MM.1S (cell line): ENCODE data around the gene CFAP68.

Experiments
- DNase-seq: peaks from one replicate; pipeline ENCODE4 v3.0.0-alpha.2; 2015
- H2AFZ ChIP-seq: fragments of 300-600 bp; sonication (generic); 2 replicates; pipeline ENCODE4 v1.6.0; 2016; ENCODE audit warnings: antibody characterized with exemption, low read length
- H3F3A ChIP-seq: fragments of 300-600 bp; sonication (generic); 2 replicates; pipeline ENCODE4 v1.6.1; 2016; ENCODE audit warnings: mild to moderate bottlenecking, antibody characterized with exemption, low read length, moderate library complexity, mixed read lengths; ENCODE audit not compliant: insufficient read depth
- H3K27ac ChIP-seq: fragments of 300-600 bp; sonication (generic); 2 replicates; pipeline ENCODE4 v1.5.1; 2016; ENCODE audit warnings: mild to moderate bottlenecking, low read length
- H3K27me3 ChIP-seq: fragments of 300-600 bp; sonication (generic); replicated peaks from 2 replicates; pipeline ENCODE4 v1.6.0; 2016; ENCODE audit warnings: low read length; ENCODE audit not compliant: insufficient read depth
- H3K36me3 ChIP-seq: fragments of 300-600 bp; sonication (generic); replicated peaks from 2 replicates; pipeline ENCODE4 v1.6.1; 2016; ENCODE audit warnings: mild to moderate bottlenecking, low read length, mixed read lengths; ENCODE audit not compliant: insufficient read depth
- H3K4me1 ChIP-seq: fragments of 300-600 bp; sonication (generic); 2 replicates; pipeline ENCODE4 v1.6.1; 2016; ENCODE audit warnings: low read length, mixed read lengths
- H3K4me2 ChIP-seq: fragments of 300-600 bp; sonication (generic); 2 replicates; pipeline ENCODE4 v1.6.0; 2016; ENCODE audit warnings: low read depth, low read length
- H3K4me3 ChIP-seq: fragments of 300-600 bp; sonication (generic); 2 replicates; pipeline ENCODE4 v1.5.1; 2016; ENCODE audit warnings: low read length, mixed read lengths
- H3K79me2 ChIP-seq: fragments of 300-600 bp; sonication (generic); 2 replicates; pipeline ENCODE4 v1.6.1; 2016; ENCODE audit warnings: mixed run types, low read length, mixed read lengths
- H3K9ac ChIP-seq: fragments of 300-600 bp; sonication (generic); 2 replicates; pipeline ENCODE4 v1.6.1; 2016; ENCODE audit warnings: low read length, mixed read lengths
- H3K9me2 ChIP-seq: fragments of 300-600 bp; sonication (generic); replicated peaks from 2 replicates; pipeline ENCODE4 v1.6.1; 2016; ENCODE audit warnings: mild to moderate bottlenecking, low read length, mixed read lengths; ENCODE audit not compliant: insufficient read depth
- H3K9me3 ChIP-seq: fragments of 300-600 bp; sonication (generic); replicated peaks from 2 replicates; pipeline ENCODE4 v1.6.1; 2016; ENCODE audit warnings: mild to moderate bottlenecking, low read length, mixed read lengths; ENCODE audit not compliant: insufficient read depth
- H4K20me1 ChIP-seq: fragments of 300-600 bp; sonication (generic); 2 replicates; pipeline ENCODE4 v1.6.1; 2016; ENCODE audit warnings: mild to moderate bottlenecking, low read length, moderate library complexity, mixed read lengths; ENCODE audit not compliant: insufficient read depth
- CTCF ChIP-seq: fragments of 300-600 bp; sonication (generic); IDR thresholded peaks from 2 replicates; pipeline ENCODE4 v1.5.1; 2016; ENCODE audit warnings: antibody characterized with exemption, low read length, mixed read lengths
- EZH2 ChIP-seq: fragments of 300-600 bp; sonication (generic); optimal IDR thresholded peaks from 2 replicates; pipeline ENCODE3; 2017; ENCODE audit warnings: low read depth, mild to moderate bottlenecking, antibody characterized with exemption, low read length, mixed read lengths
- EZH2phosphoT487 ChIP-seq: fragments of 300-600 bp; sonication (generic); IDR thresholded peaks from 2 replicates; pipeline ENCODE4 v1.6.1; 2018; ENCODE audit warnings: antibody characterized with exemption, low read length

The CFAP68 gene

GRCh38 chr11:111878849-111879636, at the start of gene CFAP68, which contains the start of gene FDXACB1:
CFAP68 (plus strand) TSS chr11:111879541; CDS start chr11:111879561, 20 bp downstream.
FDXACB1 (minus strand) TSS chr11:111879165; CDS start chr11:111879132, 33 bp downstream.
- peak within 1 kb of the TSS; percentile 89 for H2AFZ ChIP-seq
- peaks cover 8% of the 10 kb centered on the region for H3K79me2 ChIP-seq
- H3K27me3 ChIP-seq = no peaks in the 10 kb centered on the region
- peaks cover 7% of the 10 kb centered on the region; the same call in 1 of the 2 replicates for H3K4me1 ChIP-seq
- no peaks in the 10 kb centered on the region for H3K9me3 ChIP-seq
- peaks cover 7% of the 10 kb centered on the region for H3F3A ChIP-seq
- peak within 1 kb of the TSS; percentile 85 for H3K9ac ChIP-seq
- peak; percentile 98 for DNase-seq
- peak within 1 kb of the TSS; percentile 85 for H3K4me2 ChIP-seq
- H3K27ac ChIP-seq = peak within 1 kb of the TSS; percentile 93
- no peaks in the 10 kb centered on the region for H4K20me1 ChIP-seq
- peak within 1 kb of the TSS; percentile 81 for H3K4me3 ChIP-seq
- TF ChIP-seq CTCF = peak; percentile 83
- no peak for TF ChIP-seq EZH2
- no peaks in the 10 kb centered on the region for H3K9me2 ChIP-seq
- no peaks in the 10 kb centered on the region for H3K36me3 ChIP-seq

- Histone ChIP-seq H3K36me3 (no peaks in the 10 kb centered on the region; the same call in 1 of the 2 replicates), H3K27me3 (no peaks in the 10 kb centered on the region), H3F3A (peaks cover 5% of the 10 kb centered on the region; the same call in 1 of the 2 replicates), H3K9me3 (no peaks in the 10 kb centered on the region), H3K4me2 (no peak overlapping the region), H3K27ac (no peak overlapping the region), H2AFZ (no peak overlapping the region), H4K20me1 (no peaks in the 10 kb centered on the region), H3K4me3 (no peak overlapping the region), H3K79me2 (no peaks in the 10 kb centered on the region), H3K4me1 (0 out of 2 replicates have a peak, but pooled peaks cover 11% of the 10 kb centered on the region), H3K9ac (no peak overlapping the region), H3K9me2 (no peaks in the 10 kb centered on the region)
- TF ChIP-seq EZH2 (no peak), CTCF (no peak), EZH2phosphoT487 (no peak)
- DNase-seq = no peak
Measured at GRCh38 chr11:111833524-111833923, 45.8 kb upstream of the CFAP68 start.

GRCh38 chr11:111834432-111835163, 44.7 kb upstream of the CFAP68 start:
- no peak for DNase-seq
- peaks cover 4% of the 10 kb centered on the region; the same call in 1 of the 2 replicates for H4K20me1 ChIP-seq

More at GRCh38 chr11:111834432-111835163, 44.7 kb upstream of the CFAP68 start:
- Histone ChIP-seq H3K4me1 (0 out of 2 replicates have a peak, but pooled peaks cover 11% of the 10 kb centered on the region), H3K4me3 (no peak overlapping the region), H3K27me3 (no peaks in the 10 kb centered on the region), H2AFZ (no peak overlapping the region), H3K9me3 (no peaks in the 10 kb centered on the region), H3K27ac (no peak overlapping the region), H3K9me2 (no peaks in the 10 kb centered on the region), H3K4me2 (no peak overlapping the region), H3F3A (peaks cover 5% of the 10 kb centered on the region; the same call in 1 of the 2 replicates), H3K36me3 (no peaks in the 10 kb centered on the region; the same call in 1 of the 2 replicates), H3K79me2 (no peaks in the 10 kb centered on the region), H3K9ac (no peak overlapping the region)
- no peak for TF ChIP-seq EZH2phosphoT487
- no peak for TF ChIP-seq EZH2
- TF ChIP-seq CTCF = no peak
